Measurements from ENCODE around the gene GDPGP1. TPM values are rescaled to one million over a fixed set of nuclear protein-coding genes. Genes with fewer than 3 reads are reported as not detected.
A peak's percentile ranks its signal among the peaks of the same experiment; 100 is the strongest.
"Not testable (repeated sequence)": the region's sequence is repeated elsewhere in the genome, so short reads cannot be mapped to it uniquely, and the experiment has no call there.

The GDPGP1 gene
- total RNA-seq, 1 experiment from 2014 or later: 6.6 TPM

DNA sequence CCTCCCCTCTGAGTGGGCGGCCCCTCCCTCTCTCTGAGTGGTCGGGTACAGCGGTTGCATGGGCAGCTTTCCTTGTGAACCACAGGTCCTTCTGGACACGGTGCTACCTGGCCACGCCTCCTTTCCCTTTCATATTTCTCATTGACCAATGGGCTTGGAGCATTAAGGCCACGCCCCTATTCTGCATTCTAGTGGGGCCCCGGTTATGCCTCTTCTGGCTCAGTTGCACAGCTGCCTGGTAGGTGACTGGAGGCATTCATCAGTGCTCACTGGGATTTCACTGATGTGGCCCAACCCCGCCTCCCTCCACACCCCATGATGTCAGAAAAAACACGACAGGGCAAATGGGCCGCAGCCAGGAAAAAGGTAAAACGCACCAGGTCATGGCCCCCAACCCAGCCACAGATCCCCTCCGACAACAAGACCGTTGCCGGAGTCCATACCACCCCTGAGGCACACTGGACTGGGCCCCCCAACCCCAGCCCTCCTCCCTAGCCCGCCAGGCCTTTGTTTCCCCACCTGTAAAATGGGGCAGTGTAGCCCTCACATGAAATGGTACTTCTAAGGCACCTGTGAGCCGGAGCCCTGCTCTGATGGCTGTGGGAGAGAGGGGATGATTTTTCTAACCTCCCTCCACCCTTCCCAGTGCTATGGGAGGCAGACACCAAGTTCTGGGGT lies 57.8 kb downstream of the GDPGP1 start:
- Histone ChIP-seq H3K9me2 (replicated peaks; ENCODE audit: low read length) (no peaks in the 10 kb centered on the region), H3K9ac (ENCODE audit: low read length) (no peak overlapping the region), H3K4me3 (ENCODE audit: low read length) (no peak overlapping the region), H3K4me2 (ENCODE audit: low read length) (no peak overlapping the region), H3K9me3 (ENCODE audit: low read length) (no peaks in the 10 kb centered on the region), H3K79me2 (ENCODE audit: low read length) (no peaks in the 10 kb centered on the region), H3K4me1 (ENCODE audit: insufficient read depth, low read length) (no peaks in the 10 kb centered on the region), H3K27me3 (ENCODE audit: low read length) (no peaks in the 10 kb centered on the region), H3K36me3 (ENCODE audit: low read depth, low read length) (no peaks in the 10 kb centered on the region), H3K27ac (ENCODE audit: low read length) (no peak overlapping the region), H4K20me1 (ENCODE audit: low read length) (no peaks in the 10 kb centered on the region), H2AFZ (ENCODE audit: low read length) (no peak overlapping the region), H3F3A (ENCODE audit: low read length, unreplicated experiment) (no peaks in the 10 kb centered on the region)
- DNase-seq (peak; percentile 55), ATAC-seq (no peak)
- BruUV-seq (replicated peaks): no TSS peak
- ChIA-PET CTCF (no interaction called here), POLR2A (ENCODE audit: unreplicated experiment) (no interaction called here)
- TF ChIP-seq CTCF (conservative IDR thresholded peaks at IDR 0.05; ENCODE audit: low read depth, low read length) (no peak), EZH2 (IDR thresholded peaks at IDR 0.05; ENCODE audit: low read length, unreplicated experiment) (no peak), EZH2phosphoT487 (IDR thresholded peaks at IDR 0.05; ENCODE audit: borderline replicate concordance, low read length) (no peak)
- intact Hi-C loops (cut with micrococcal nuclease): no loop called here

- H3F3A ChIP-seq (ENCODE audit: low read length, unreplicated experiment); H3K27me3 ChIP-seq (ENCODE audit: low read length); POLR2A ChIA-PET (ENCODE audit: unreplicated experiment); H3K36me3 ChIP-seq (ENCODE audit: low read depth, low read length); H3K4me3 ChIP-seq (ENCODE audit: low read length); H3K9me2 ChIP-seq (replicated peaks; ENCODE audit: low read length); H3K9me3 ChIP-seq (ENCODE audit: low read length); BruUV-seq (replicated peaks); H3K27ac ChIP-seq (ENCODE audit: low read length); H3K79me2 ChIP-seq (ENCODE audit: low read length); H3K4me1 ChIP-seq (ENCODE audit: insufficient read depth, low read length); H3K9ac ChIP-seq (ENCODE audit: low read length); H4K20me1 ChIP-seq (ENCODE audit: low read length); intact Hi-C loops (cut with micrococcal nuclease): not testable (repeated sequence)
- H3K4me2 ChIP-seq (ENCODE audit: low read length): peak overlapping the region; percentile 11; the same call in 1 of the 2 replicates
- CTCF ChIA-PET: interaction anchor here (0.6 to 0.8 kb wide), 6 partner anchors 23 to 186 kb away, joined by 3 to 5 read pairs (median 4); no protein-coding TSS in a partner anchor
- H2AFZ ChIP-seq (ENCODE audit: low read length): peak overlapping the region; percentile 59
- peak; percentile 92 for DNase-seq
- TF ChIP-seq CTCF (conservative IDR thresholded peaks at IDR 0.05; ENCODE audit: low read depth, low read length): peak; percentile 76
- ATAC-seq: peak; percentile 99
These were observed 59.2 kb downstream of the GDPGP1 start for GRCh38 chr15:90293040-90293810.

- no peak for DNase-seq
- H3K4me2 ChIP-seq (ENCODE audit: low read length): no peak overlapping the region
- H3K9me2 ChIP-seq (replicated peaks; ENCODE audit: low read length): no peaks in the 10 kb centered on the region
- no peaks in the 10 kb centered on the region for H4K20me1 ChIP-seq (ENCODE audit: low read length)
- no peaks in the 10 kb centered on the region for H3K27me3 ChIP-seq (ENCODE audit: low read length)
- ATAC-seq: no peak
- POLR2A ChIA-PET (ENCODE audit: unreplicated experiment): no interaction called here
- no peak overlapping the region for H3K27ac ChIP-seq (ENCODE audit: low read length)
- intact Hi-C loops (cut with micrococcal nuclease): no loop called here
- H3K9ac ChIP-seq (ENCODE audit: low read length): no peak overlapping the region
- H3K4me3 ChIP-seq (ENCODE audit: low read length): no peak overlapping the region
- no peaks in the 10 kb centered on the region for H3F3A ChIP-seq (ENCODE audit: low read length, unreplicated experiment)
- no peaks in the 10 kb centered on the region for H3K9me3 ChIP-seq (ENCODE audit: low read length)
- no peaks in the 10 kb centered on the region for H3K79me2 ChIP-seq (ENCODE audit: low read length)
- BruUV-seq (replicated peaks): no TSS peak
- no peak overlapping the region for H2AFZ ChIP-seq (ENCODE audit: low read length)
- CTCF ChIA-PET: interaction anchor here (0.6 kb wide), 1 partner anchor 185 kb away, joined by 5 read pairs; no protein-coding TSS in a partner anchor
- no peaks in the 10 kb centered on the region for H3K36me3 ChIP-seq (ENCODE audit: low read depth, low read length)
- TF ChIP-seq EZH2 (IDR thresholded peaks at IDR 0.05; ENCODE audit: low read length, unreplicated experiment) (no peak), CTCF (conservative IDR thresholded peaks at IDR 0.05; ENCODE audit: low read depth, low read length) (no peak), EZH2phosphoT487 (IDR thresholded peaks at IDR 0.05; ENCODE audit: borderline replicate concordance, low read length) (no peak)
- no peaks in the 10 kb centered on the region for H3K4me1 ChIP-seq (ENCODE audit: insufficient read depth, low read length)
These were observed 60.1 kb downstream of the GDPGP1 start for GRCh38 chr15:90294159-90294558.
